Tibial nerve (tissue), 4 donors: Measurements from ENCODE around the gene TRAK1. TPM values are rescaled to one million over a fixed set of nuclear protein-coding genes. Genes with fewer than 3 reads are reported as not detected.

Experiments
- DNase-seq, 2 donors: peaks; one replicate each; pipeline ENCODE4 v3.0.0-alpha.2; 2019; ENCODE audit warnings: low spot score in 2 of 2
- H3K27ac ChIP-seq, 4 donors: fragments of 200-600 bp; sonication (generic) in 3 of 4; one replicate each; pipeline ENCODE4 v1.5.1; 2017 to 2019; ENCODE audit warnings: mild to moderate bottlenecking in 1 of 4
- H3K27me3 ChIP-seq, 2 donors: fragments of 200-600 bp; sonication (generic) in 1 of 2; one replicate each; pipeline versions ENCODE4 v1.5.1 to v1.6.0; 2017 to 2019
- H3K36me3 ChIP-seq, 3 donors: fragments of 200-600 bp; sonication (generic); one replicate each; pipeline ENCODE4 v1.5.1; 2018 to 2019
- H3K4me1 ChIP-seq, 4 donors: fragments of 200-600 bp; sonication (generic) in 3 of 4; one replicate each; pipeline ENCODE4 v1.5.1; 2017 to 2019
- H3K4me3 ChIP-seq, 4 donors: fragments of 200-600 bp; sonication (generic) in 3 of 4; one replicate each; pipeline ENCODE4 v1.5.1; 2017 to 2019; ENCODE audit warnings: mild to moderate bottlenecking in 1 of 4, moderate library complexity in 1 of 4
- H3K9me3 ChIP-seq, 4 donors: fragments of 200-600 bp; sonication (generic) in 3 of 4; one replicate each; pipeline ENCODE4 v1.5.1; 2017 to 2019
- EP300 ChIP-seq, 2 donors: sonication (generic); formaldehyde crosslinking; IDR thresholded peaks; one replicate each; pipeline ENCODE4 v1.6.1; 2017; ENCODE audit warnings: antibody characterized with exemption in 2 of 2, mild to moderate bottlenecking in 1 of 2
- POLR2A ChIP-seq, 2 donors: fragments of 450-650 bp; IDR thresholded peaks; one replicate each; pipeline ENCODE4 v1.6.1; 2017; ENCODE audit warnings: antibody characterized with exemption in 2 of 2, mild to moderate bottlenecking in 2 of 2, moderate library complexity in 2 of 2
- WGBS, 2 donors: methylation state at CpG; one replicate each; pipeline ENCODE4 v1.1.5; 2018; 5-methylcytosine and 5-hydroxymethylcytosine counted together
- total RNA-seq, 4 donors: library from RNA; depleted of rRNA; stranded (reverse); fragments of >200 nt; gene quantifications; one replicate each; pipeline ENCODE4 v1.1.0, GENCODE V29; 2016
- TF ChIP-seq, protein P1 (sequence below), 5 experiments: fragments of 200-600 bp in 3 of 5; fragments of 450-650 bp in 2 of 5; sonication (generic) in 3 of 5; IDR thresholded peaks; one replicate each; pipeline ENCODE4 v1.5.1; 2016 to 2019; ENCODE audit warnings: antibody characterized with exemption in 5 of 5, mild to moderate bottlenecking in 3 of 5, moderate library complexity in 2 of 5

The TRAK1 gene
- total RNA-seq, 4 donors from 2014 or later: 28.6 to 68.1 (median 35.5) TPM

DNA sequence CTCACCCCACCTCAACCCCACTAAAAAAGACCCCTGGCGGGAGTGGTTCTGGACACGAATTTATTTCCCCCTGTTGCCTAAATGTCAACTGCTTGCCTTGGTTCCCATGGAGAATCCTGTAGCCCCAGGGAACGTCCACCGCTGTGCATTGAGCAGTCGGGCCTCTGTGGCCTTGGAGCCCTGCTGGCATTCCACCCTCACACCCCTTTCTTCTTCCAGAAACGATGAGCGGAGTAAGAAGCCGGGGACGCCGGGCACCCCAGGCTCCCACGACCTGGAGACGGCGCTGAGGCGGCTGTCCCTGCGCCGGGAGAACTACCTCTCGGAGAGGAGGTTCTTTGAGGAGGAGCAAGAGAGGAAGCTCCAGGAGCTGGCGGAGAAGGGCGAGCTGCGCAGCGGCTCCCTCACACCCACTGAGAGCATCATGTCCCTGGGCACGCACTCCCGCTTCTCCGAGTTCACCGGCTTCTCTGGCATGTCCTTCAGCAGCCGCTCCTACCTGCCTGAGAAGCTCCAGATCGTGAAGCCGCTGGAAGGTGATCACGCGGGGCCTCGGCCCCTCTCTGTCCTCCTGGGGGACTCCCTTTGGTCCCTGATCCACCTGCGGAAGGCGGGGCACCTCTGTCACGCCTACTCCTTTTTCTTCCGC, 111.2 kb downstream of the TRAK1 start:
- Histone ChIP-seq H3K27ac (no peak overlapping the region), H3K27me3 (no peaks in the 10 kb centered on the region), H3K4me1 (no peaks in the 10 kb centered on the region), H3K36me3 (peaks cover 0 to 91% (median 17%) of the 10 kb centered on the region in 3 donors), H3K9me3 (no peaks in the 10 kb centered on the region), H3K4me3 (no peak overlapping the region)
- WGBS, 2 donors: 85 to 90% methylated on average over 35 of the region's 35 CpGs
- TF ChIP-seq EP300 (IDR thresholded peaks at IDR 0.05) (no peak), POLR2A (IDR thresholded peaks at IDR 0.05) (no peak)
- TF ChIP-seq, protein P1, sequence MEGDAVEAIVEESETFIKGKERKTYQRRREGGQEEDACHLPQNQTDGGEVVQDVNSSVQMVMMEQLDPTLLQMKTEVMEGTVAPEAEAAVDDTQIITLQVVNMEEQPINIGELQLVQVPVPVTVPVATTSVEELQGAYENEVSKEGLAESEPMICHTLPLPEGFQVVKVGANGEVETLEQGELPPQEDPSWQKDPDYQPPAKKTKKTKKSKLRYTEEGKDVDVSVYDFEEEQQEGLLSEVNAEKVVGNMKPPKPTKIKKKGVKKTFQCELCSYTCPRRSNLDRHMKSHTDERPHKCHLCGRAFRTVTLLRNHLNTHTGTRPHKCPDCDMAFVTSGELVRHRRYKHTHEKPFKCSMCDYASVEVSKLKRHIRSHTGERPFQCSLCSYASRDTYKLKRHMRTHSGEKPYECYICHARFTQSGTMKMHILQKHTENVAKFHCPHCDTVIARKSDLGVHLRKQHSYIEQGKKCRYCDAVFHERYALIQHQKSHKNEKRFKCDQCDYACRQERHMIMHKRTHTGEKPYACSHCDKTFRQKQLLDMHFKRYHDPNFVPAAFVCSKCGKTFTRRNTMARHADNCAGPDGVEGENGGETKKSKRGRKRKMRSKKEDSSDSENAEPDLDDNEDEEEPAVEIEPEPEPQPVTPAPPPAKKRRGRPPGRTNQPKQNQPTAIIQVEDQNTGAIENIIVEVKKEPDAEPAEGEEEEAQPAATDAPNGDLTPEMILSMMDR (IDR thresholded peaks at IDR 0.05): no peak
- no peak for DNase-seq

DNA sequence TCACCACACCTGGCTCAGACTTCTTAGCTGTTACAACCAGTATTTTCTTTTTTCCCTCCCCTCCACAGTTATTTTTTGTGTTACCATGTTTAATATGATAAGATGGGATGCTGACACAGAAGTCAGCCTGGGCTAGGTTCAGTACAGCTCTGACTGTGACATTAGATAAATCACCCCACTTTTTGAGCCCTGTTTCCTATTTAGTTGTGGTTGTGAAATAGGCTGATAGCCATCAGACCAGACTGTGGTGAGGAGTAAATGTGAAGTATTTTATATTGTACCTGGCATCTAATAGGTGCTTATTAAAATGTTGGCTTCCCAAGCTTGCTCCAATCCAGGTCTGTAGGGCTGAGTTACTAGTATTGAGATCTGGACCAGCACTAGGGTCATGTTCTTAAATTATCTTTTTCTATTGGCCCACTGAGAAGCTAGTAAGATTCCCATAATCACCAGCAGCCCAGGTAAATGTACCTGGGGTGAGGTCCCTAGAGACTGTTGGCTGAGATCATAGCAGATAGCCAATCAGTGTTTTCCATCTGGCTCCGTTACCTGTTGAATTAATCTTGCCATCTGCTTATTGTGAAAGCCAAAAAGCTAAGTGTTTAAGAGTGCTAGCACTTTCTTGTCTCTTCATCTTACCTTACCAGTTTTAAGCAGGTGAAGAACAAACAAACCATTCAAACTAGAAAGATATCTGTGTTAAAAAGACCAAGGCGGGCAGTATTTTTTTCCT, 113.9 kb downstream of the TRAK1 start:
- Histone ChIP-seq H3K4me1 (no peaks in the 10 kb centered on the region), H3K4me3 (no peak overlapping the region), H3K9me3 (no peaks in the 10 kb centered on the region), H3K27ac (no peak overlapping the region), H3K36me3 (peaks cover 0 to 91% (median 17%) of the 10 kb centered on the region in 3 donors), H3K27me3 (no peaks in the 10 kb centered on the region)
- no peak for DNase-seq
- 99% methylated on average over 2 of the region's 2 CpGs for WGBS, 2 donors
- TF ChIP-seq POLR2A (IDR thresholded peaks at IDR 0.05): no peak
- no peak for TF ChIP-seq EP300 (IDR thresholded peaks at IDR 0.05)
- TF ChIP-seq, protein P1 (IDR thresholded peaks at IDR 0.05): no peak

DNA sequence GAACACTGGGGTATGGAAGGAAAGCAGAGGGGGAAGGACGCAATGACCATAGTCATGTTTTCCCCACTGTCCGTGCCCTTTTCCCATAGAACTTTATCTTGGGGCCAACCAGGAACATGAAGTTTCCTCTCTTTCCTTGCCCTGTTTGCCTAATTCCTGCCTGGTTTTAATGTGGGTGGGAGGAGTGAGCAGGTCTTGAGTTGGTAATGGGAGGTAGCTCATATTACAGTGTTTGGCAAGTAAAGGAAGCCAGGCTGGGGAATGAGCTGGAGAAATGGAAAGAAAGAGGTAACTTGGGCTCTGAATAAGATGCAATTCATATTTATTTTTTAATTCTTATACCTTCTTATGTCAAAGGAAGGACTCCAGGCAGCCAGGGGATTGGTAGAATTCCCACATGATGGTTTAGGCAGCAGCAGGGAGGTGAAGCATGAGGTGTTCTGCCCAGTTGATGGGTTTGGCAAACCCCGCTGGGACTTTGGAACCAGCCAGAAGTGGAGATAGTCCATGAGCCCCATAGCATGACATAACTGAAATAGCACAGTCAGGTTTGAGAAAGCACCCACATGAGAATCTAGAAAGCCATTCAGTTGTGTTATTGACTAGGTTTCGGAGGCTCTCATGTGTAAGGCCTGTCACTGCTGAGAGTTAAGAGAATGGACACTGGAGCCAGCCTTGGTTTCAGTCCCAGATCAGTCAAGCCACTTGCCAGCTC, 114.8 kb downstream of the TRAK1 start:
- WGBS, 2 donors: 95% methylated on average over 4 of the region's 4 CpGs
- no peaks in the 10 kb centered on the region for H3K27me3 ChIP-seq
- no peak for DNase-seq
- TF ChIP-seq, protein P1 (IDR thresholded peaks at IDR 0.05): no peak
- TF ChIP-seq POLR2A (IDR thresholded peaks at IDR 0.05) (no peak), EP300 (IDR thresholded peaks at IDR 0.05) (no peak)
- no peak overlapping the region for H3K27ac ChIP-seq
- H3K9me3 ChIP-seq: no peaks in the 10 kb centered on the region
- H3K4me3 ChIP-seq: no peak overlapping the region
- no peaks in the 10 kb centered on the region for H3K4me1 ChIP-seq
- peaks cover 0 to 91% (median 14%) of the 10 kb centered on the region in 3 donors for H3K36me3 ChIP-seq

DNA sequence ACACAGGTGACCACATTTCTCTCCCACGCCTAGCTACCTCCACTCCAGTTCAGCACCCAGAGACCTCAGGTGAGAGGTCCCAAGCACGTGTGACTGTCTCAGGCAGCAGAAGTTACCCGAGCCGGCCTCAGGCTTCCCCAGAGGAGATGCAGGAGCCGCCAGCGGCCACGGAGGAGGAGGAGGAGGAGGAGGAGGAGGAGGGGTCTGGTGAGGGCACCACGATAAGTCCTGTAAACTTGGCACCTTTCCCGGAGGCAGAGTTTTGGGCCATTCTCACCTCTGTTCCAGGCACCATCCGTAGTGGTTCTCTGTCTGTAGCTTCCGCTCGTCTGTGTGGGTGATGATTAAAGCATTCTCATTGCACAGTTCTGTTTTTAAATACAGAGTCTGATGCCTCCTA, 118.8 kb downstream of the TRAK1 start:
- Histone ChIP-seq H3K27me3 (no peaks in the 10 kb centered on the region), H3K4me1 (peaks cover 0 to 10% (median 0%) of the 10 kb centered on the region in 4 donors), H3K27ac (no peak overlapping the region), H3K4me3 (no peak overlapping the region), H3K9me3 (no peaks in the 10 kb centered on the region), H3K36me3 (peaks cover 0 to 85% (median 0%) of the 10 kb centered on the region in 3 donors)
- no peak for DNase-seq
- 75 to 76% methylated on average over 10 to 12 of the region's 12 CpGs for WGBS, 2 donors
- TF ChIP-seq POLR2A (IDR thresholded peaks at IDR 0.05) (no peak), EP300 (IDR thresholded peaks at IDR 0.05) (no peak)
- TF ChIP-seq, protein P1 (IDR thresholded peaks at IDR 0.05): no peak
